Activated CD8-positive, alpha-beta memory T cell treated with anti-CD3 and anti-CD28 coated beads, Interleukin-2, amount 10 ng/mL, durations not matched to agents 7 days and 5 days (primary cell): ENCODE data around the gene VWC2L. TPM values are rescaled to one million over a fixed set of nuclear protein-coding genes. Genes with fewer than 3 reads are reported as not detected.

Experiments used
- ATAC-seq: fragments of 150-1000 bp; cut with Tn5 transposase; one replicate; pipeline ENCODE4 v1.10.0; 2021; ENCODE audit warnings: moderate library complexity
- CTCF ChIA-PET: fragments of 350-600 bp; sonication (Branson Sonifier 250); formaldehyde crosslinking; loops from one replicate; lab custom pipeline; 2021; ENCODE audit warnings: antibody characterized with exemption; lab: Charles Lee
- DNase-seq: peaks from one replicate; pipeline ENCODE4 v3.0.0-alpha.2; 2020
- H3K27ac Mint-ChIP-seq: one replicate; pipeline ENCODE4 v1.8.0; 2021; ENCODE audit warnings: mild to moderate bottlenecking, mixed read lengths
- H3K27me3 Mint-ChIP-seq: one replicate; pipeline ENCODE4 v1.8.0; 2021; ENCODE audit warnings: mixed read lengths
- H3K36me3 Mint-ChIP-seq: one replicate; pipeline ENCODE4 v1.8.0; 2021; ENCODE audit warnings: mild to moderate bottlenecking, mixed read lengths
- H3K4me1 Mint-ChIP-seq: one replicate; pipeline ENCODE4 v1.8.0; 2021; ENCODE audit warnings: mixed read lengths
- H3K4me3 Mint-ChIP-seq: one replicate; pipeline ENCODE4 v1.8.0; 2021; ENCODE audit warnings: mild to moderate bottlenecking, moderate library complexity, mixed read lengths
- H3K9me3 Mint-ChIP-seq: one replicate; pipeline ENCODE4 v1.8.0; 2022; ENCODE audit warnings: low read depth, mixed read lengths
- total RNA-seq, 2 experiments: library from RNA; stranded (reverse); gene quantifications; one replicate each; pipeline ENCODE4 v1.2.3, GENCODE V29; 2021

Gene VWC2L
- total RNA-seq, 2 experiments from 2014 or later, result not detected

DNA sequence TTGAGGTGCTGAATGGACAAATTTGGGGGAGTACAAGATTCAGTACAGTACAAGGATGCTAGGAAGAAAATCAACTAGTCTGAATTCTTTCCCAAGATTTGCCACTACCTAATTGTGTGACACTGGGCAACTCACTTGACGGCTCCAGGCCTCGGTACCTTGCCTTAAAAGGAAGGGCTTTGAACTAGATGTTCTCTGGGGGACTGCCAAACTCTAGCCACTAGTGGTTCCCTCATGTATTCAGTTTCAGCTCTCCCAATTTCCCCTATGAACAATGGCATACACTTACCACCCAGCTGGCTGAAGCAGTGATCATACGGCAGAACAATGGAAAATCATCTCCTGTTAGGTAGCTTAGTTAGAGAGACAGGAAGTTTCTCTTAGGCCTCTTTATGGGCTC lies 73.4 kb downstream of the VWC2L start:
- Mint-ChIP-seq H3K4me1 (no peaks in the 10 kb centered on the region), H3K27me3 (no peaks in the 10 kb centered on the region), H3K27ac (no peak overlapping the region), H3K4me3 (no peak overlapping the region), H3K9me3 (no peaks in the 10 kb centered on the region), H3K36me3 (no peaks in the 10 kb centered on the region)
- DNase-seq (no peak), ATAC-seq (no peak)
- CTCF ChIA-PET, result no interaction called here

GRCh38 chr2:214484701-214485100 lies 73.8 kb downstream of the VWC2L start:
- no peak overlapping the region for H3K27ac Mint-ChIP-seq

GRCh38 chr2:214489181-214489580 lies 78.3 kb downstream of the VWC2L start:
- Mint-ChIP-seq H3K36me3 (no peaks in the 10 kb centered on the region), H3K4me1 (no peaks in the 10 kb centered on the region), H3K9me3 (no peaks in the 10 kb centered on the region), H3K27ac (no peak overlapping the region), H3K27me3 (no peaks in the 10 kb centered on the region), H3K4me3 (no peak overlapping the region)
- ATAC-seq (no peak), DNase-seq (no peak)
- CTCF ChIA-PET, result no interaction called here

More at GRCh38 chr2:214484701-214485100, 73.8 kb downstream of the VWC2L start:
- Mint-ChIP-seq H3K4me3 (no peak overlapping the region), H3K36me3 (no peaks in the 10 kb centered on the region), H3K9me3 (no peaks in the 10 kb centered on the region), H3K4me1 (no peaks in the 10 kb centered on the region), H3K27me3 (no peaks in the 10 kb centered on the region)
- CTCF ChIA-PET, result no interaction called here
- no peak for DNase-seq
- ATAC-seq, result no peak

DNA sequence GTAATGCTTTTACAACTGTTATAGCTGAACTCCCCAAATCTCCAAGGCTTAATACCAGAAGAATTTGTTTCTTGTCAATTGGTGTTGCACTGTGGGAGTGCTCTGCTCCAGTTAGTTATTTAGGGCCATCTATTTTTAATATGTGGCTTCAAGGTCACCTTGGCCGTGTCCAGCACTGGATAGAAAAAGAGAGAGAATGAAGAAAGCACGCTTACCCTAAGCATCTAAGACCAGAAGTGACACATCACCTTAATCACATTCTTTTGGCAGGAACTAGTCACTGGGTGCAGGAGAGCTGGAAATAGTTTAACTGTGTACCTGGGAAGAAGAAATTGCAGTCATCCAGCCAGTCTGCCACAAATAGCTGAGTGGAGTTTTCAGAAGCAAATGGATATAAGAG lies 78.8 kb downstream of the VWC2L start:
- no peak overlapping the region for H3K4me3 Mint-ChIP-seq
- H3K36me3 Mint-ChIP-seq, result no peaks in the 10 kb centered on the region
- no peaks in the 10 kb centered on the region for H3K4me1 Mint-ChIP-seq
- H3K27ac Mint-ChIP-seq, result no peak overlapping the region
- no peaks in the 10 kb centered on the region for H3K27me3 Mint-ChIP-seq
- no peaks in the 10 kb centered on the region for H3K9me3 Mint-ChIP-seq
- DNase-seq (no peak), ATAC-seq (no peak)
- CTCF ChIA-PET, result no interaction called here

- Mint-ChIP-seq H3K9me3 (no peaks in the 10 kb centered on the region), H3K4me3 (no peak overlapping the region), H3K27me3 (no peaks in the 10 kb centered on the region), H3K36me3 (no peaks in the 10 kb centered on the region), H3K4me1 (no peaks in the 10 kb centered on the region), H3K27ac (no peak overlapping the region)
- no peak for DNase-seq
- CTCF ChIA-PET, result no interaction called here
- ATAC-seq, result no peak
These were observed 81.3 kb downstream of the VWC2L start for GRCh38 chr2:214492152-214492551.

DNA sequence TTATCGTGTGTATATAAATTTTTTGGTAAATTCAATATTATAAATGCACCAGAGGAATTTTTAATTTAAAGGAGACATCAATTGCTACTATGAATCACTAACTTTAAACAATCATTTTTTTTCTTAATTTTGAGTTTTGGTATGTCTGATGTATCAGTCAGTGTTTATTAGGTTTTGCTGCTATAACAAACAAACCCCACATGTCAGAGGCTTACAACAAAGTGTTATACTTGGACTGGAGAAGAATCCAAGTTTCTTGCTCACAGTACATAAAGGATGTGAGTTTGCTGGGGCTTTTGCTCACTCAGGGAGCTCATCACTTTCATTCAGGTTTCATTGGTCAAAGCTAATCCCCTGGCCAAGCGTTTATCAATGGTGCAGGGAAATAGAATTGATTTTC lies 81.8 kb downstream of the VWC2L start:
- H3K9me3 Mint-ChIP-seq, result no peaks in the 10 kb centered on the region
- H3K27ac Mint-ChIP-seq, result no peak overlapping the region
- DNase-seq, result no peak
- no peak overlapping the region for H3K4me3 Mint-ChIP-seq
- no peaks in the 10 kb centered on the region for H3K4me1 Mint-ChIP-seq
- ATAC-seq, result no peak
- CTCF ChIA-PET, result no interaction called here
- no peaks in the 10 kb centered on the region for H3K36me3 Mint-ChIP-seq
- no peaks in the 10 kb centered on the region for H3K27me3 Mint-ChIP-seq

- H3K27me3 Mint-ChIP-seq, result no peaks in the 10 kb centered on the region
- H3K36me3 Mint-ChIP-seq, result no peaks in the 10 kb centered on the region
- no peaks in the 10 kb centered on the region for H3K4me1 Mint-ChIP-seq
- H3K4me3 Mint-ChIP-seq, result no peak overlapping the region
- no peak overlapping the region for H3K27ac Mint-ChIP-seq
- CTCF ChIA-PET, result no interaction called here
- DNase-seq (no peak), ATAC-seq (no peak)
- H3K9me3 Mint-ChIP-seq, result peaks cover 2% of the 10 kb centered on the region
These were observed 86.6 kb downstream of the VWC2L start for GRCh38 chr2:214497489-214497888.

DNA sequence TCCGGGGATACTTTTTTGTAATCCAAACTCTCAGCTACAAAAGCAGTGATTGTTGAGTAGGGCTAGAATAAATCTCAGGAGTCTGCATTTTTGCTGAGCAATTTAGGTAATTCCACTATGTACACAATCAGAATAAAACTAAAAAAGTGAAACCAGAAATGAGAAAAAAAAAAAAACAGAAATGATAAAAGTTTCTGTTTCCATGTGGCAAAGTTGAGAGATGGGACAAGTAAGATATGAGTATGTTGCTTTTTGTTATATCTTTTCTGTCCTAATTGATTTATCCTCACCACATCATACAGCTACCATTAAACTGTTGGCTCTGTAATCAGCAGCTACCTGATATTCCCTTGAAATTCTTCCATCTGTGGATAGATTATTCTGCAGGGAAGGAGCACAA lies 92.7 kb downstream of the VWC2L start:
- H3K36me3 Mint-ChIP-seq, result no peaks in the 10 kb centered on the region
- CTCF ChIA-PET, result no interaction called here
- peaks cover 2% of the 10 kb centered on the region for H3K27me3 Mint-ChIP-seq
- H3K4me3 Mint-ChIP-seq, result no peak overlapping the region
- peaks cover 2% of the 10 kb centered on the region for H3K9me3 Mint-ChIP-seq
- no peak overlapping the region for H3K27ac Mint-ChIP-seq
- H3K4me1 Mint-ChIP-seq, result no peaks in the 10 kb centered on the region
- ATAC-seq (no peak), DNase-seq (no peak)

DNA sequence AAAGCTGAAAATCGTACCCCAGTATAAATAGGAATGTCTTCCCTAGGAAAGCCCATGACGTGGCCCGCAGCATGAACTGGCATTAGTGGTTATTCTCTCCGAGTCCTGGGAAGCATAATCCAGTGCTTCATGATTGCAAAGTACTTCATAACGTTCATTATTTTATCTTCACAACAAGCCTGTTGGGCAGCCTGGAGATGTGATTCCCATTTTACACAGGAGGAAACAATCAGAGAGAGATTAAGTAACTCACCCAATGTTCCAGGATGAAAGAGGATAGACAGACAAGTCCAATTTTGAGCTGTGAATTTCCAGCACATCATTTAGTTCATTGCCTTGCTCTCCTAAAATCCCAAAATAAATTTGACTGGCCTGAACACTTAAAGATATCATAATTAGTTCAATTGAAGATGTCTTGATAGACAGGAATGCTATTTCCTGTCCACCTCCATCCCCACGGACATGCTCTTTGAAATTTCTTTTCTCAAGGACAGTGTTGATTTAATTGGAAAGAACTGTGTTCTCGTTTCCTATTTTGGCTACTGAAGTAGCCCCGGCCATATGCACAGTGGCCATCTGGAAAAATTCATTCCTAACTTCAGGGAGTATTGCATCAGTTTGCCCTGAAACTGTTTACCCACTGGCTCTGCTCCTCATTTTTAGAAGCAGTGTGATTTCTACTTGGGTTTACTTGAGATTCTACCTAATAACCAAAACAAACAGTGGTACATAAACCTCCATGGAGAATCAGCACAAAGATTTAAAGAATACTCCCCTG lies 93.9 kb downstream of the VWC2L start:
- Mint-ChIP-seq H3K27ac (no peak overlapping the region), H3K4me1 (no peaks in the 10 kb centered on the region), H3K9me3 (peaks cover 2% of the 10 kb centered on the region), H3K27me3 (peaks cover 2% of the 10 kb centered on the region), H3K4me3 (no peak overlapping the region), H3K36me3 (no peaks in the 10 kb centered on the region)
- CTCF ChIA-PET, result no interaction called here
- no peak for DNase-seq
- ATAC-seq, result no peak

- no peaks in the 10 kb centered on the region for H3K36me3 Mint-ChIP-seq
- CTCF ChIA-PET, result no interaction called here
- H3K4me1 Mint-ChIP-seq, result no peaks in the 10 kb centered on the region
- no peak overlapping the region for H3K27ac Mint-ChIP-seq
- no peak overlapping the region for H3K4me3 Mint-ChIP-seq
- DNase-seq (no peak), ATAC-seq (no peak)
- H3K9me3 Mint-ChIP-seq, result peaks cover under 1% of the 10 kb centered on the region
- H3K27me3 Mint-ChIP-seq, result peaks cover 2% of the 10 kb centered on the region
These were observed 96.2 kb downstream of the VWC2L start for GRCh38 chr2:214507032-214507431.

GRCh38 chr2:214514704-214515103 lies 103.8 kb downstream of the VWC2L start:
- Mint-ChIP-seq H3K27me3 (no peaks in the 10 kb centered on the region), H3K27ac (no peak overlapping the region), H3K4me3 (no peak overlapping the region), H3K9me3 (no peaks in the 10 kb centered on the region), H3K36me3 (no peaks in the 10 kb centered on the region), H3K4me1 (no peaks in the 10 kb centered on the region)
- CTCF ChIA-PET, result no interaction called here
- no peak for DNase-seq
- no peak for ATAC-seq

- CTCF ChIA-PET, result no interaction called here
- no peaks in the 10 kb centered on the region for H3K36me3 Mint-ChIP-seq
- H3K9me3 Mint-ChIP-seq, result no peaks in the 10 kb centered on the region
- H3K4me1 Mint-ChIP-seq, result no peaks in the 10 kb centered on the region
- no peak overlapping the region for H3K27ac Mint-ChIP-seq
- no peak for DNase-seq
- H3K27me3 Mint-ChIP-seq, result no peaks in the 10 kb centered on the region
- no peak for ATAC-seq
- H3K4me3 Mint-ChIP-seq, result no peak overlapping the region
These were observed 104.3 kb downstream of the VWC2L start for GRCh38 chr2:214515111-214515510.

DNA sequence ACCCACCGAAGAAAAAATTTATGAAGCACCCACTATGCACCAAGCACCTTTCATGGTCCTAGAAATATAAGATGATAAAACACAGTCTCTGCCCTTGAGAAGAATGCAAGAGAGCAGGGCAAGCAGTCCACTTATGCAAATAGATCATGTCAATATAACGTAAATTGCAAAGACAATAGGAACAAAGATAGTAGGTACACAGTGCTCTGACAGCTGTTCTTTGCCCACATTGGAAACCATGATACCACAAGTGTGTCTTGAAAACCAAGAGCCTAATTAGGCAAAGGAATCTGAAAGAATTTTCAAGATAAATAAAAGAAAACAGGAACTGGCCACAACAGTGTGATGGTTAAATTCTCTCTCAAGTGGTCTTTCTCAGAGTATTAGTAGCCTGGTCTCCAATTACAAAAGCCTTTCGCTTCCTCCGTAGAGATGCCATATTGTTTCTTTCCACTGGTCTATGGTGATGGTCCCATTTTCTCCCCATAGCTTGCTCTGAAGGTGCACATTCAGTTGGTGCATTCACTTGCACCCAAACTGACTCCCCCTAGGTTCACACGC lies 108.5 kb downstream of the VWC2L start:
- ATAC-seq, result no peak

GRCh38 chr2:214529021-214529420 lies 118.2 kb downstream of the VWC2L start:
- CTCF ChIA-PET, result no interaction called here
- no peak overlapping the region for H3K4me3 Mint-ChIP-seq
- no peaks in the 10 kb centered on the region for H3K27me3 Mint-ChIP-seq
- ATAC-seq, result no peak
- no peaks in the 10 kb centered on the region for H3K36me3 Mint-ChIP-seq
- H3K4me1 Mint-ChIP-seq, result no peaks in the 10 kb centered on the region
- no peak for DNase-seq
- no peak overlapping the region for H3K27ac Mint-ChIP-seq
- no peaks in the 10 kb centered on the region for H3K9me3 Mint-ChIP-seq

More for the DNA sequence above, 108.5 kb downstream of the VWC2L start:
- Mint-ChIP-seq H3K36me3 (no peaks in the 10 kb centered on the region), H3K9me3 (no peaks in the 10 kb centered on the region), H3K4me3 (no peak overlapping the region), H3K27ac (no peak overlapping the region), H3K4me1 (no peaks in the 10 kb centered on the region), H3K27me3 (no peaks in the 10 kb centered on the region)
- CTCF ChIA-PET, result no interaction called here
- no peak for DNase-seq
